CD4-positive, alpha-beta T cell treated with Interferon alpha-2 for 1 hour (primary cell): ENCODE results near the gene ZNF143.

Source experiments
- DNase-seq, 2 donors: peaks; one replicate each; pipeline ENCODE4 v3.0.0-alpha.2; 2020 to 2022

The ZNF143 gene

DNA sequence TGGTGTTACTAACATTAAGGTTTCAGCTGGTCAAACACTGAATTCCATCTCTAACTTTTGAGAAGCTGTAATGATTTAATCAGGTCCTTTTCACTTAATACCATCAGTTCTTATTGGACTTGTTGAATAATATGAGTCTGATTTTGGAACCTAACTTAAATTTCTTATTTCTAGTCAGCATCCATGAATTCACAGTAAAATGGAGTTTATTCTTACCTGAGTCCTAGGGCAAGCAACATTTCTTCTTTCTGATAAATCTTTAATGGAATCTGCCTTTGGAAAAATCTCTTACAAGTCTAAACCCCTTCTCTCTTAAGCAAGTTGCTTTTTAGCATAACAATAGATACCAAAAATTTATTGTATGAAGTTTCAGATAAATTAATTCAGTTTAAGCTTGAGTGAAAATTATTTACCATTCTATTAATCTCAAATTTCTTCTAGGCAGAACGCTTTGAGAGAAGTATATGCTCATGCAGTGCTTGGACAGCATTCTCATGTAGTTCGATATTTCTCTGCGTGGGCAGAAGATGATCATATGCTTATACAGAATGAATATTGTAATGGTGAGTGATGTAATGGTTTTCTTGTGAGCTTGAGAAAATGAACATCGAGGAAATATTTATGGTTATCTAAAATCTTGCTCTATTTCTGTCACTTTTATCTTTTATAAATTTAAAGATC lies 116.0 kb downstream of the ZNF143 start:
- DNase-seq: peak in 1 of 2 donors; percentile 34

GRCh38 chr11:9577556-9577955 lies 116.7 kb downstream of the ZNF143 start:
- DNase-seq: peak in 1 of 2 donors; percentile 50
